Stimulated activated naive CD8-positive, alpha-beta T cell treated with anti-CD3 and anti-CD28 coated beads, Interleukin-15, Interleukin-2, amounts not matched to agents 100 ng/mL and 50 ng/mL, for 24 hours (primary cell): ENCODE results near the gene PFDN4.

Experiments used
- H3K27ac Mint-ChIP-seq: one replicate; pipeline ENCODE4 v1.8.0; 2021; ENCODE audit warnings: mild to moderate bottlenecking, mixed read lengths
- H3K27me3 Mint-ChIP-seq: one replicate; pipeline ENCODE4 v1.8.0; 2021; ENCODE audit warnings: mixed read lengths
- H3K36me3 Mint-ChIP-seq: one replicate; pipeline ENCODE4 v1.8.0; 2021; ENCODE audit warnings: low read depth, mixed read lengths
- H3K4me1 Mint-ChIP-seq: one replicate; pipeline ENCODE4 v1.8.0; 2021; ENCODE audit warnings: low read depth, mixed read lengths
- H3K4me3 Mint-ChIP-seq: one replicate; pipeline ENCODE4 v1.8.0; 2021; ENCODE audit warnings: mild to moderate bottlenecking, mixed read lengths
- H3K9me3 Mint-ChIP-seq: one replicate; pipeline ENCODE4 v1.8.0; 2021; ENCODE audit warnings: mixed read lengths

PFDN4 gene

GRCh38 chr20:54203281-54203680 lies 4.6 kb upstream of the PFDN4 start:
- H3K27ac Mint-ChIP-seq: no peak overlapping the region
- no peaks in the 10 kb centered on the region for H3K9me3 Mint-ChIP-seq
- no peaks in the 10 kb centered on the region for H3K36me3 Mint-ChIP-seq
- peaks cover 21% of the 10 kb centered on the region for H3K4me1 Mint-ChIP-seq
- no peaks in the 10 kb centered on the region for H3K27me3 Mint-ChIP-seq
- H3K4me3 Mint-ChIP-seq: no peak overlapping the region

- H3K9me3 Mint-ChIP-seq: no peaks in the 10 kb centered on the region
- H3K27ac Mint-ChIP-seq: no peak overlapping the region
- no peaks in the 10 kb centered on the region for H3K27me3 Mint-ChIP-seq
- no peaks in the 10 kb centered on the region for H3K36me3 Mint-ChIP-seq
- H3K4me1 Mint-ChIP-seq: peaks cover 27% of the 10 kb centered on the region
- H3K4me3 Mint-ChIP-seq: no peak overlapping the region
Measured at GRCh38 chr20:54204063-54204462, 3.8 kb upstream of the PFDN4 start.

- H3K4me1 Mint-ChIP-seq: peaks cover 31% of the 10 kb centered on the region
- H3K4me3 Mint-ChIP-seq: no peak overlapping the region
Measured at GRCh38 chr20:54204481-54204880, 3.4 kb upstream of the PFDN4 start.

GRCh38 chr20:54205450-54205849 lies 2.4 kb upstream of the PFDN4 start:
- Mint-ChIP-seq H3K4me1 (peaks cover 40% of the 10 kb centered on the region), H3K9me3 (no peaks in the 10 kb centered on the region), H3K36me3 (peaks cover 12% of the 10 kb centered on the region), H3K27ac (peak overlapping the region; percentile 50), H3K4me3 (no peak overlapping the region), H3K27me3 (no peaks in the 10 kb centered on the region)

More at GRCh38 chr20:54204481-54204880, 3.4 kb upstream of the PFDN4 start:
- Mint-ChIP-seq H3K27ac (no peak overlapping the region), H3K27me3 (no peaks in the 10 kb centered on the region), H3K9me3 (no peaks in the 10 kb centered on the region), H3K36me3 (peaks cover 2% of the 10 kb centered on the region)

GRCh38 chr20:54207053-54207742 lies 689 bp upstream of the PFDN4 start:
- H3K4me3 Mint-ChIP-seq: peak overlapping the region; percentile 97
- peaks cover 57% of the 10 kb centered on the region for H3K4me1 Mint-ChIP-seq
- peaks cover 24% of the 10 kb centered on the region for H3K36me3 Mint-ChIP-seq
- no peaks in the 10 kb centered on the region for H3K9me3 Mint-ChIP-seq
- no peaks in the 10 kb centered on the region for H3K27me3 Mint-ChIP-seq
- peak overlapping the region; percentile 100 for H3K27ac Mint-ChIP-seq

GRCh38 chr20:54208548-54209176 lies 775 bp downstream of the PFDN4 start:
- H3K36me3 Mint-ChIP-seq: peaks cover 28% of the 10 kb centered on the region
- H3K4me3 Mint-ChIP-seq: peak overlapping the region; percentile 96
- peak overlapping the region; percentile 91 for H3K27ac Mint-ChIP-seq
- no peaks in the 10 kb centered on the region for H3K9me3 Mint-ChIP-seq
- H3K27me3 Mint-ChIP-seq: no peaks in the 10 kb centered on the region
- H3K4me1 Mint-ChIP-seq: peaks cover 68% of the 10 kb centered on the region

- Mint-ChIP-seq H3K4me1 (peaks cover 68% of the 10 kb centered on the region), H3K27me3 (no peaks in the 10 kb centered on the region), H3K27ac (peak overlapping the region; percentile 31)
Measured at GRCh38 chr20:54209216-54209813, 1.4 kb downstream of the PFDN4 start.

GRCh38 chr20:54212226-54212625 lies 4.3 kb downstream of the PFDN4 start:
- H3K9me3 Mint-ChIP-seq: no peaks in the 10 kb centered on the region
- peaks cover 54% of the 10 kb centered on the region for H3K36me3 Mint-ChIP-seq
- peak overlapping the region; percentile 28 for H3K27ac Mint-ChIP-seq
- no peak overlapping the region for H3K4me3 Mint-ChIP-seq
- H3K27me3 Mint-ChIP-seq: no peaks in the 10 kb centered on the region
- peaks cover 52% of the 10 kb centered on the region for H3K4me1 Mint-ChIP-seq

More at GRCh38 chr20:54209216-54209813, 1.4 kb downstream of the PFDN4 start:
- Mint-ChIP-seq H3K4me3 (peak overlapping the region; percentile 96), H3K9me3 (no peaks in the 10 kb centered on the region), H3K36me3 (peaks cover 32% of the 10 kb centered on the region)

- Mint-ChIP-seq H3K4me1 (peaks cover 47% of the 10 kb centered on the region), H3K36me3 (peaks cover 60% of the 10 kb centered on the region), H3K4me3 (no peak overlapping the region), H3K27me3 (no peaks in the 10 kb centered on the region), H3K27ac (peak overlapping the region; percentile 28), H3K9me3 (no peaks in the 10 kb centered on the region)
Measured at GRCh38 chr20:54212871-54213270, 5.0 kb downstream of the PFDN4 start.

GRCh38 chr20:54214566-54214965 lies 6.7 kb downstream of the PFDN4 start:
- Mint-ChIP-seq H3K4me1 (peaks cover 36% of the 10 kb centered on the region), H3K4me3 (no peak overlapping the region), H3K9me3 (no peaks in the 10 kb centered on the region), H3K36me3 (peaks cover 64% of the 10 kb centered on the region), H3K27me3 (no peaks in the 10 kb centered on the region), H3K27ac (no peak overlapping the region)

- Mint-ChIP-seq H3K4me1 (peaks cover 30% of the 10 kb centered on the region), H3K36me3 (peaks cover 57% of the 10 kb centered on the region), H3K9me3 (no peaks in the 10 kb centered on the region), H3K4me3 (no peak overlapping the region), H3K27ac (no peak overlapping the region), H3K27me3 (no peaks in the 10 kb centered on the region)
Measured at GRCh38 chr20:54215157-54215789, 7.4 kb downstream of the PFDN4 start.

- H3K4me3 Mint-ChIP-seq: no peak overlapping the region
Measured at GRCh38 chr20:54217762-54218161, 9.9 kb downstream of the PFDN4 start.

GRCh38 chr20:54218470-54218869 lies 10.6 kb downstream of the PFDN4 start:
- H3K9me3 Mint-ChIP-seq: no peaks in the 10 kb centered on the region
- H3K4me1 Mint-ChIP-seq: peaks cover 24% of the 10 kb centered on the region
- peaks cover 50% of the 10 kb centered on the region for H3K36me3 Mint-ChIP-seq
- no peaks in the 10 kb centered on the region for H3K27me3 Mint-ChIP-seq
- no peak overlapping the region for H3K27ac Mint-ChIP-seq
- no peak overlapping the region for H3K4me3 Mint-ChIP-seq

More at GRCh38 chr20:54217762-54218161, 9.9 kb downstream of the PFDN4 start:
- H3K27ac Mint-ChIP-seq: no peak overlapping the region
- peaks cover 52% of the 10 kb centered on the region for H3K36me3 Mint-ChIP-seq
- peaks cover 29% of the 10 kb centered on the region for H3K4me1 Mint-ChIP-seq
- H3K9me3 Mint-ChIP-seq: no peaks in the 10 kb centered on the region
- H3K27me3 Mint-ChIP-seq: no peaks in the 10 kb centered on the region

GRCh38 chr20:54219751-54220426 lies 12.0 kb downstream of the PFDN4 start:
- Mint-ChIP-seq H3K9me3 (no peaks in the 10 kb centered on the region), H3K36me3 (peaks cover 42% of the 10 kb centered on the region), H3K27ac (no peak overlapping the region), H3K4me1 (peaks cover 24% of the 10 kb centered on the region), H3K4me3 (no peak overlapping the region), H3K27me3 (no peaks in the 10 kb centered on the region)
